GM12878 (cell line): ENCODE measurements around the gene MYCBP2. TPM values are rescaled to one million over a fixed set of nuclear protein-coding genes. Genes with fewer than 3 reads are reported as not detected.

Experiments
- BMI1 ChIP-seq: fragments of 450-650 bp; IDR thresholded peaks from 2 replicates; pipeline ENCODE4 v1.6.1; 2016; ENCODE audit warnings: mild to moderate bottlenecking, moderate library complexity, borderline replicate concordance
- IRF4 ChIP-seq: IDR thresholded peaks from 2 replicates; pipeline ENCODE4 v1.6.1; 2011; ENCODE audit warnings: low read depth, low read length
- NFIC ChIP-seq: IDR thresholded peaks from 2 replicates; pipeline ENCODE4 v1.6.1; 2012; ENCODE audit warnings: low read depth, mild to moderate bottlenecking, inconsistent platforms, low read length, moderate library complexity
- POLR2AphosphoS2 ChIP-seq: IDR thresholded peaks from 2 replicates; pipeline ENCODE4 v1.6.1; 2011; ENCODE audit warnings: low read depth, mild to moderate bottlenecking, low read length, improper control_type of control experiment, moderate library complexity
- SIN3A ChIP-seq: IDR thresholded peaks from 2 replicates; pipeline ENCODE4 v1.6.1; 2012; ENCODE audit warnings: low read depth, low read length, improper control_type of control experiment
- SMARCA5 ChIP-seq: fragments of 450-650 bp; IDR thresholded peaks from 2 replicates; pipeline ENCODE4 v1.6.1; 2017; ENCODE audit warnings: mild to moderate bottlenecking
- ZNF384 ChIP-seq: IDR thresholded peaks from 2 replicates; pipeline ENCODE4 v1.6.1; 2012; ENCODE audit warnings: low read depth, mild to moderate bottlenecking, low read length, improper control_type of control experiment, borderline replicate concordance
- polyA plus RNA-seq, 11 experiments: library from polyadenylated mRNA; depleted of rRNA in 4 of 11; unstranded in 6 of 11; stranded (reverse) in 5 of 11; fragments of >200 nt; fragmentation: Nextera tagmentation in 4 of 11; fragmentation: Illumina TruSeq in 1 of 11; extraction: Ambion mirVana in 4 of 11; extraction: Trizol in 1 of 11; gene quantifications; 1 replicate in 1 of 11; 2 replicates in 10 of 11; pipeline versions ENCODE4 v1.2.1 to v1.2.3, GENCODE V29; 2011 to 2016; ENCODE audit warnings: inconsistent platforms in 2 of 11, missing spikeins in 2 of 11, low read depth in 1 of 11
- total RNA-seq, 4 experiments: library from RNA; depleted of rRNA in 3 of 4; stranded (reverse); fragments of >200 nt in 3 of 4; fragmentation: Illumina TruSeq in 1 of 4; extraction: Trizol in 1 of 4; gene quantifications; 2 replicates each; pipeline versions ENCODE4 v1.2.1 to v1.2.3, GENCODE V29; 2013 to 2021
- TF ChIP-seq, protein P1 (sequence below): fragments of 450-650 bp; formaldehyde crosslinking; IDR thresholded peaks from 2 replicates; pipeline ENCODE4 v1.4.0; 2020; ENCODE audit warnings: mild to moderate bottlenecking, moderate library complexity
- TF ChIP-seq, protein P2 (sequence below): fragments of 450-650 bp; IDR thresholded peaks from 2 replicates; pipeline ENCODE4 v1.6.1; 2016; ENCODE audit warnings: mild to moderate bottlenecking
- TF ChIP-seq, protein P3 (sequence below): fragments of 450-650 bp; conservative IDR thresholded peaks from 2 replicates; pipeline ENCODE4 v1.6.1; 2017; ENCODE audit warnings: mild to moderate bottlenecking, moderate library complexity
- TF ChIP-seq, protein P4 (sequence below): IDR thresholded peaks from 2 replicates; pipeline ENCODE4 v1.6.1; 2012; ENCODE audit warnings: low read depth, low read length, improper control_type of control experiment

MYCBP2 gene
- total and polyA plus RNA-seq, 10 of the 15 experiments (the other 5 are each of a cell fraction or from before 2014, with no cell fraction given): 51.9 to 152 (median 98.2) TPM

DNA sequence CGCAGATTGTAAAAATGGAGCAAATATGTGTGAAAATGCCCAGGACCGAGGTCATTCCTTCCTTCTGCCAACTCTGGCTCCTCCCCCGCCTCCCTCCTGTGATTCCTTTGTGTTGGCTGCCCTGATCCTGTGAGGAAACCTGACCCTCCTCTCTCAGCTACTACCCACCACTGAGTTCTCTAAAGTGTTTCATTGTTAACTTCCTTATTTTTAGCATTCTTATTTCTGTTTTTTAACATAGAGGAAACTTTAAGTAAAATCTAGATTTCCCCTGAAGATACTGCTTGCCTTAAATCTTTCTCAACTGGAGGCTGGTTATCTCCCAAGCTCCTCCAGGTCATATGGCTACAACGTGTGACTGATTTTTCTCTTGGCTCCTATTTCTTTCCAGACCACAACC lies 278.2 kb downstream of the MYCBP2 start (continued):
- TF ChIP-seq, protein P1, sequence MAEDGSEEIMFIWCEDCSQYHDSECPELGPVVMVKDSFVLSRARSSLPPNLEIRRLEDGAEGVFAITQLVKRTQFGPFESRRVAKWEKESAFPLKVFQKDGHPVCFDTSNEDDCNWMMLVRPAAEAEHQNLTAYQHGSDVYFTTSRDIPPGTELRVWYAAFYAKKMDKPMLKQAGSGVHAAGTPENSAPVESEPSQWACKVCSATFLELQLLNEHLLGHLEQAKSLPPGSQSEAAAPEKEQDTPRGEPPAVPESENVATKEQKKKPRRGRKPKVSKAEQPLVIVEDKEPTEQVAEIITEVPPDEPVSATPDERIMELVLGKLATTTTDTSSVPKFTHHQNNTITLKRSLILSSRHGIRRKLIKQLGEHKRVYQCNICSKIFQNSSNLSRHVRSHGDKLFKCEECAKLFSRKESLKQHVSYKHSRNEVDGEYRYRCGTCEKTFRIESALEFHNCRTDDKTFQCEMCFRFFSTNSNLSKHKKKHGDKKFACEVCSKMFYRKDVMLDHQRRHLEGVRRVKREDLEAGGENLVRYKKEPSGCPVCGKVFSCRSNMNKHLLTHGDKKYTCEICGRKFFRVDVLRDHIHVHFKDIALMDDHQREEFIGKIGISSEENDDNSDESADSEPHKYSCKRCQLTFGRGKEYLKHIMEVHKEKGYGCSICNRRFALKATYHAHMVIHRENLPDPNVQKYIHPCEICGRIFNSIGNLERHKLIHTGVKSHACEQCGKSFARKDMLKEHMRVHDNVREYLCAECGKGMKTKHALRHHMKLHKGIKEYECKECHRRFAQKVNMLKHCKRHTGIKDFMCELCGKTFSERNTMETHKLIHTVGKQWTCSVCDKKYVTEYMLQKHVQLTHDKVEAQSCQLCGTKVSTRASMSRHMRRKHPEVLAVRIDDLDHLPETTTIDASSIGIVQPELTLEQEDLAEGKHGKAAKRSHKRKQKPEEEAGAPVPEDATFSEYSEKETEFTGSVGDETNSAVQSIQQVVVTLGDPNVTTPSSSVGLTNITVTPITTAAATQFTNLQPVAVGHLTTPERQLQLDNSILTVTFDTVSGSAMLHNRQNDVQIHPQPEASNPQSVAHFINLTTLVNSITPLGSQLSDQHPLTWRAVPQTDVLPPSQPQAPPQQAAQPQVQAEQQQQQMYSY (CRISPR knock-in tag): no peak
- TF ChIP-seq, protein P2, sequence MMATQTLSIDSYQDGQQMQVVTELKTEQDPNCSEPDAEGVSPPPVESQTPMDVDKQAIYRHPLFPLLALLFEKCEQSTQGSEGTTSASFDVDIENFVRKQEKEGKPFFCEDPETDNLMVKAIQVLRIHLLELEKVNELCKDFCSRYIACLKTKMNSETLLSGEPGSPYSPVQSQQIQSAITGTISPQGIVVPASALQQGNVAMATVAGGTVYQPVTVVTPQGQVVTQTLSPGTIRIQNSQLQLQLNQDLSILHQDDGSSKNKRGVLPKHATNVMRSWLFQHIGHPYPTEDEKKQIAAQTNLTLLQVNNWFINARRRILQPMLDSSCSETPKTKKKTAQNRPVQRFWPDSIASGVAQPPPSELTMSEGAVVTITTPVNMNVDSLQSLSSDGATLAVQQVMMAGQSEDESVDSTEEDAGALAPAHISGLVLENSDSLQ: no peak
- TF ChIP-seq ZNF384: no peak
- no peak for TF ChIP-seq BMI1
- TF ChIP-seq POLR2AphosphoS2: no peak
- TF ChIP-seq SMARCA5: no peak
- no peak for TF ChIP-seq IRF4
- no peak for TF ChIP-seq SIN3A
- TF ChIP-seq, protein P3, sequence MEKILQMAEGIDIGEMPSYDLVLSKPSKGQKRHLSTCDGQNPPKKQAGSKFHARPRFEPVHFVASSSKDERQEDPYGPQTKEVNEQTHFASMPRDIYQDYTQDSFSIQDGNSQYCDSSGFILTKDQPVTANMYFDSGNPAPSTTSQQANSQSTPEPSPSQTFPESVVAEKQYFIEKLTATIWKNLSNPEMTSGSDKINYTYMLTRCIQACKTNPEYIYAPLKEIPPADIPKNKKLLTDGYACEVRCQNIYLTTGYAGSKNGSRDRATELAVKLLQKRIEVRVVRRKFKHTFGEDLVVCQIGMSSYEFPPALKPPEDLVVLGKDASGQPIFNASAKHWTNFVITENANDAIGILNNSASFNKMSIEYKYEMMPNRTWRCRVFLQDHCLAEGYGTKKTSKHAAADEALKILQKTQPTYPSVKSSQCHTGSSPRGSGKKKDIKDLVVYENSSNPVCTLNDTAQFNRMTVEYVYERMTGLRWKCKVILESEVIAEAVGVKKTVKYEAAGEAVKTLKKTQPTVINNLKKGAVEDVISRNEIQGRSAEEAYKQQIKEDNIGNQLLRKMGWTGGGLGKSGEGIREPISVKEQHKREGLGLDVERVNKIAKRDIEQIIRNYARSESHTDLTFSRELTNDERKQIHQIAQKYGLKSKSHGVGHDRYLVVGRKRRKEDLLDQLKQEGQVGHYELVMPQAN: no peak
- TF ChIP-seq, protein P4, sequence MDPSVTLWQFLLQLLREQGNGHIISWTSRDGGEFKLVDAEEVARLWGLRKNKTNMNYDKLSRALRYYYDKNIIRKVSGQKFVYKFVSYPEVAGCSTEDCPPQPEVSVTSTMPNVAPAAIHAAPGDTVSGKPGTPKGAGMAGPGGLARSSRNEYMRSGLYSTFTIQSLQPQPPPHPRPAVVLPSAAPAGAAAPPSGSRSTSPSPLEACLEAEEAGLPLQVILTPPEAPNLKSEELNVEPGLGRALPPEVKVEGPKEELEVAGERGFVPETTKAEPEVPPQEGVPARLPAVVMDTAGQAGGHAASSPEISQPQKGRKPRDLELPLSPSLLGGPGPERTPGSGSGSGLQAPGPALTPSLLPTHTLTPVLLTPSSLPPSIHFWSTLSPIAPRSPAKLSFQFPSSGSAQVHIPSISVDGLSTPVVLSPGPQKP: no peak
- TF ChIP-seq NFIC: no peak
